Lung (tissue), 12 donors: ENCODE data around the gene CCDC89. TPM values are rescaled to one million over a fixed set of nuclear protein-coding genes. Genes with fewer than 3 reads are reported as not detected.
"Not testable (repeated sequence)": the region's sequence is repeated elsewhere in the genome, so short reads cannot be mapped to it uniquely, and the experiment has no call there.

ENCODE experiments used
- ATAC-seq: fragments of 200-7000 bp; cut with Tn5 transposase; one replicate; pipeline ENCODE4 v1.9.1; 2020; ENCODE audit warnings: moderate number of reproducible peaks; ENCODE audit not compliant: insufficient read depth, low FRiP score
- DNase-seq, 3 donors: peaks; one replicate each; pipeline ENCODE4 v3.0.0-alpha.2; 2013 to 2017
- H3K27ac ChIP-seq, 2 donors: one replicate each; pipeline ENCODE4 v1.5.1; 2013; ENCODE audit warnings: mild to moderate bottlenecking in 2 of 2, moderate library complexity in 2 of 2, control low read depth in 1 of 2, inconsistent platforms in 1 of 2, low read depth in 1 of 2, low read length in 1 of 2
- H3K27me3 ChIP-seq, 3 donors: one replicate each; pipeline ENCODE4 v1.5.1; 2013; ENCODE audit warnings: low read length in 2 of 3; ENCODE audit not compliant: control insufficient read depth in 3 of 3, insufficient read depth in 3 of 3
- H3K36me3 ChIP-seq, 4 donors: one replicate each; pipeline ENCODE4 v1.5.1; 2013; ENCODE audit warnings: low read length in 4 of 4, mild to moderate bottlenecking in 1 of 4, moderate library complexity in 1 of 4; ENCODE audit not compliant: control insufficient read depth in 4 of 4, insufficient read depth in 4 of 4
- H3K4me1 ChIP-seq, 5 donors: one replicate each; pipeline ENCODE4 v1.5.1; 2013; ENCODE audit warnings: low read length in 5 of 5, mild to moderate bottlenecking in 2 of 5, moderate library complexity in 1 of 5; ENCODE audit not compliant: control insufficient read depth in 5 of 5, insufficient read depth in 5 of 5
- H3K4me3 ChIP-seq: one replicate; pipeline ENCODE4 v1.5.1; 2013; ENCODE audit warnings: mild to moderate bottlenecking, control low read depth, moderate library complexity
- H3K9ac ChIP-seq, 2 donors: one replicate each; pipeline ENCODE4 v1.5.1; 2013; ENCODE audit warnings: low read length in 2 of 2, control low read depth in 1 of 2; ENCODE audit not compliant: insufficient read depth in 1 of 2
- H3K9me3 ChIP-seq, 4 donors: one replicate each; pipeline ENCODE4 v1.5.1; 2013; ENCODE audit warnings: low read length in 3 of 4, mild to moderate bottlenecking in 1 of 4, moderate library complexity in 1 of 4; ENCODE audit not compliant: control insufficient read depth in 4 of 4, insufficient read depth in 3 of 4
- WGBS, 2 donors: extraction: QIAGEN DNeasy Blood & Tissue Kit; methylation state at CpG; one replicate each; pipeline ENCODE4 v1.1.7; 2013; 5-methylcytosine and 5-hydroxymethylcytosine counted together
- polyA plus RNA-seq, 2 donors: library from polyadenylated mRNA; stranded (reverse); fragments of 200-250 nt; gene quantifications; one replicate each; pipeline ENCODE4 v1.2.1, GENCODE V29; 2013
- total RNA-seq, 2 donors: library from RNA; depleted of rRNA in 1 of 2; stranded (reverse); fragments of >200 nt in 1 of 2; gene quantifications; one replicate each; pipeline ENCODE4 v1.2.1, GENCODE V29; 2014 to 2021
- TF ChIP-seq, protein P1 (sequence below): IDR thresholded peaks from 2 replicates; pipeline ENCODE4 v1.5.1; 2012; ENCODE audit warnings: mild to moderate bottlenecking; ENCODE audit errors: control extremely low read depth, extremely low read depth
- donor health status: control.
- donor health status: control.
- donor health status: Bipolar disorder and iron deficiency.
- donor health status: healthy.
- donor health status: DM: yes; HTN: yes; CAD: no.

CCDC89 gene
- total and polyA plus RNA-seq, 4 donors: 0.65 to 6.5 (median 3.1) TPM

DNA sequence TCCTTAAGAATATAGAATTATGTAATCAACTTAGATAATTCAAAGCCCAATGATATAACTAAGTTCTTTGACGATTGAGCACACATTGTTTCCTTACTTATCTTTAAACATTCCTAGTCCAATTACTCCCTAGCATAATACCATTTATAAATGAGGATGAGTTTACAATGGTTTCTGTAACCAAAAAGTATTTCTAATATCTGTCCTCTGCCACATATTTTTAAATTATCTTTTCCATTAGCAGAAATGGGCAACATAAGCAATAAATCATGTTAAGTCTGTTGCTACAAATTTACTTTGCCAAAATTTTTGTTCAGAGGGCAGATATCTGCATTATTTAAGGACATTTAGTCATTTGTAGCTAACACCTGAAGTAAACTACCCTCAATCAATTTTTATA is 27.8 kb downstream of the CCDC89 start:
- H3K4me3 ChIP-seq: no peak overlapping the region
- H3K4me1 ChIP-seq: peaks cover 0 to 27% (median 3%) of the 10 kb centered on the region in 5 donors
- WGBS, 2 donors: 49 to 74% methylated on average over 1 of the region's 1 CpG
- no peaks in the 10 kb centered on the region for H3K27me3 ChIP-seq
- no peak overlapping the region for H3K27ac ChIP-seq
- H3K9ac ChIP-seq: no peak overlapping the region
- no peak for DNase-seq
- H3K9me3 ChIP-seq: no peaks in the 10 kb centered on the region
- no peak for ATAC-seq
- peaks cover 3 to 24% (median 4%) of the 10 kb centered on the region in 4 donors for H3K36me3 ChIP-seq
- TF ChIP-seq, protein P1, sequence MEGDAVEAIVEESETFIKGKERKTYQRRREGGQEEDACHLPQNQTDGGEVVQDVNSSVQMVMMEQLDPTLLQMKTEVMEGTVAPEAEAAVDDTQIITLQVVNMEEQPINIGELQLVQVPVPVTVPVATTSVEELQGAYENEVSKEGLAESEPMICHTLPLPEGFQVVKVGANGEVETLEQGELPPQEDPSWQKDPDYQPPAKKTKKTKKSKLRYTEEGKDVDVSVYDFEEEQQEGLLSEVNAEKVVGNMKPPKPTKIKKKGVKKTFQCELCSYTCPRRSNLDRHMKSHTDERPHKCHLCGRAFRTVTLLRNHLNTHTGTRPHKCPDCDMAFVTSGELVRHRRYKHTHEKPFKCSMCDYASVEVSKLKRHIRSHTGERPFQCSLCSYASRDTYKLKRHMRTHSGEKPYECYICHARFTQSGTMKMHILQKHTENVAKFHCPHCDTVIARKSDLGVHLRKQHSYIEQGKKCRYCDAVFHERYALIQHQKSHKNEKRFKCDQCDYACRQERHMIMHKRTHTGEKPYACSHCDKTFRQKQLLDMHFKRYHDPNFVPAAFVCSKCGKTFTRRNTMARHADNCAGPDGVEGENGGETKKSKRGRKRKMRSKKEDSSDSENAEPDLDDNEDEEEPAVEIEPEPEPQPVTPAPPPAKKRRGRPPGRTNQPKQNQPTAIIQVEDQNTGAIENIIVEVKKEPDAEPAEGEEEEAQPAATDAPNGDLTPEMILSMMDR: no peak

DNA sequence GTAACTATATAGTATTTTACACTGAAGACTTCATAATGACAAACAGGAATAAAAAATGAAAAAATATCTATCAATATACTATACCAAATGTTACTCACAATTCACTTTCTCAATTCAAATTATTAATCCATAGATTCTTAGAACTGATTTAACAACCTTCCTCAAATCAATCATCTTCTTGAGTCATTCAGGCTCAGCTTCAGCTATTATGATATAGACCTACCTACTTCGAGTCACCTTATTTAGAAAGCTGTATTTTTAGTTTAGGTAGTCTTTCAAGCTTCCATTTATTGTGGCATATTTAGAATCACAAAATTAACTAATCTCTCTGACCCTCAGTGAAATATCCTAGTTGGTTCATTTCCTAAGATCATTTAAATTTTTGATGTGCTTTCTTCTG is 29.2 kb downstream of the CCDC89 start:
- H3K36me3 ChIP-seq: peaks cover 2 to 18% (median 3%) of the 10 kb centered on the region in 4 donors
- peaks cover 0 to 21% (median 3%) of the 10 kb centered on the region in 5 donors for H3K4me1 ChIP-seq
- DNase-seq (no peak), ATAC-seq (no peak)
- H3K9ac ChIP-seq: no peak overlapping the region
- WGBS, 2 donors: 94 to 95% methylated on average over 1 of the region's 1 CpG
- no peak overlapping the region for H3K4me3 ChIP-seq
- H3K9me3 ChIP-seq: no peaks in the 10 kb centered on the region
- no peaks in the 10 kb centered on the region for H3K27me3 ChIP-seq
- H3K27ac ChIP-seq: no peak overlapping the region
- TF ChIP-seq, protein P1: no peak

DNA sequence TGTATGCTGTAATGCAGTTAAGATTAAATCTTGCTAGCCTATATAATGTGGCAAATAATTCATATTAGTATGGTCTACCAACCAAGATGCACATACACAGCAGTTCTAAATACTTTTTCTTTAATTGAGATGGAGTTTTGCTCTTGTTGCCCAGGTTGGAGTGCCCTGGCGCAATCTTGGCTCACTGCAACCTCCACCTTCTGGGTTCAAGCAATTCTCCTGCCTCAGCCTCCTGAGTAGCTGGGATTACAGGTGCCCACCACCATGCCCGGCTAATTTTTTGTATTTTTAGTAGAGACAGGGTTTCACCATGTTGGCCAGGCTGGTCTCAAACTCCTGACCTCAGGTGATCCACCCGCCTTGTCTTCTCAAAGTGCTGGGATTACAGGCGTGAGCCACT is 31.7 kb downstream of the CCDC89 start:
- WGBS, 2 donors: 85 to 93% methylated on average over 4 of the region's 4 CpGs
- H3K27me3 ChIP-seq, H3K9me3 ChIP-seq, H3K4me1 ChIP-seq, H3K27ac ChIP-seq, DNase-seq, H3K9ac ChIP-seq, ATAC-seq, H3K4me3 ChIP-seq: not testable (repeated sequence)
- H3K36me3 ChIP-seq: peaks cover 2 to 22% (median 5%) of the 10 kb centered on the region in 4 donors

DNA sequence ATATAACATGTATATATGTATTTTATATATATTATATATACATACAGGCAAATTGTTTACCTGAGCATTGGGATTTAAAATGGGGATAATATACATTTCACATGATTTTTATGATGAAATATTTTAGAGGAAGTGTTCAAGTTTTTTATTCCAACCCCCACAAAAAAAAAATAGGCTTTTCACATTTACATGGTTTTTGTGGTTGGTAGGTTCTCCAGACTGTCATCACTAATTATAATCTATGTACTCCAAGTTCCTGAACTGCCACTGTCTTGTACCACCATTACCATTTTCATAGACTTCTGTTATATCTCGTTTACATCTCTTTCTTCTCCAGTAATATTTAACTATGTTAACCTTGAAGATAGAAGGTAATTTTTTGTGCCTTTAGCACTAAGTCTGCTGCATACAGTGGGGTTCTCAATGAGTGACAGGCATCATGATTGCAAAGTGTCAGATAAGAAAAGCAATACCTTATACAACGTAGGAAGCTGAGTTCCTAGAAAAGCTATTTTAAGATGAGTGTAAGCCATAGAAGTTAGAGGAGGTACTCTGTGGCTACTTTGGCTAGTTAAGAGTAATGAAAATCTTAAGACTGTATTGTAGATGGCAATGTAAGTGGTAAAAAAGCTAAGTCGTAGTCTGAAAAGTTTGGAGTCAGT is 33.1 kb downstream of the CCDC89 start:
- H3K4me3 ChIP-seq: no peak overlapping the region
- no peak for DNase-seq
- H3K4me1 ChIP-seq: peaks cover 0 to 9% (median 0%) of the 10 kb centered on the region in 5 donors
- TF ChIP-seq, protein P1: no peak
- H3K9ac ChIP-seq: no peak overlapping the region
- H3K27ac ChIP-seq: no peak overlapping the region
- no peaks in the 10 kb centered on the region for H3K9me3 ChIP-seq
- WGBS, 2 donors: 53 to 55% methylated on average over 3 of the region's 3 CpGs
- H3K36me3 ChIP-seq: peaks cover 2 to 18% (median 5%) of the 10 kb centered on the region in 4 donors
- H3K27me3 ChIP-seq: no peaks in the 10 kb centered on the region
- no peak for ATAC-seq
